OCI-LY3 (cell line): Measurements from ENCODE around the gene IDS.

Source experiments
- EZH2phosphoT487 ChIP-seq: fragments of 200-600 bp; shearing (Covaris generic); IDR thresholded peaks from 2 replicates; pipeline ENCODE4 v1.6.1; 2018; ENCODE audit warnings: antibody characterized with exemption, mixed run types, low read depth
- TF ChIP-seq, protein P1 (sequence below): fragments of 200-600, 300-600 bp; sonication (generic); IDR thresholded peaks from 2 replicates; pipeline ENCODE4 v1.5.1; 2014; ENCODE audit warnings: antibody characterized with exemption, low read length, low read depth

DNA sequence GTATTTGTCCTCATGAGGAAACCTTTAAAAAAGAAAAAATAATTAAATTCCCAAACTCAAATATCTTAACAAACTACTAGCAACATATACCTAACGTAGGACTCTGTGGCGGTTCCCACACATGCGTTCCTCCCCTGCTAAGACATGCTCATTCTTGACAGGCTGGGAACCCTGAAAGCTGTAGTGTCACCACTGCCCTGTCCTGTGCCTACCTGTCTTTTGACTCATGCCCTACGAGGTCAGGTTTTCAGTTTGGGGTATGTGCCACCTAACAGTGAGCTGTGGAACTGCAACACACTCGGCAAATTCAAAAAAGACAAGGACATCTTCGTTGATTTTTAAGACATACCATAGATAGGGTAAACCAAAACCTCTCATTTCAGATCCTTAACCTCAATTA, 17.8 kb downstream of the IDS start:
- no peak for TF ChIP-seq EZH2phosphoT487
- TF ChIP-seq, protein P1, sequence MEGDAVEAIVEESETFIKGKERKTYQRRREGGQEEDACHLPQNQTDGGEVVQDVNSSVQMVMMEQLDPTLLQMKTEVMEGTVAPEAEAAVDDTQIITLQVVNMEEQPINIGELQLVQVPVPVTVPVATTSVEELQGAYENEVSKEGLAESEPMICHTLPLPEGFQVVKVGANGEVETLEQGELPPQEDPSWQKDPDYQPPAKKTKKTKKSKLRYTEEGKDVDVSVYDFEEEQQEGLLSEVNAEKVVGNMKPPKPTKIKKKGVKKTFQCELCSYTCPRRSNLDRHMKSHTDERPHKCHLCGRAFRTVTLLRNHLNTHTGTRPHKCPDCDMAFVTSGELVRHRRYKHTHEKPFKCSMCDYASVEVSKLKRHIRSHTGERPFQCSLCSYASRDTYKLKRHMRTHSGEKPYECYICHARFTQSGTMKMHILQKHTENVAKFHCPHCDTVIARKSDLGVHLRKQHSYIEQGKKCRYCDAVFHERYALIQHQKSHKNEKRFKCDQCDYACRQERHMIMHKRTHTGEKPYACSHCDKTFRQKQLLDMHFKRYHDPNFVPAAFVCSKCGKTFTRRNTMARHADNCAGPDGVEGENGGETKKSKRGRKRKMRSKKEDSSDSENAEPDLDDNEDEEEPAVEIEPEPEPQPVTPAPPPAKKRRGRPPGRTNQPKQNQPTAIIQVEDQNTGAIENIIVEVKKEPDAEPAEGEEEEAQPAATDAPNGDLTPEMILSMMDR = 0 out of 2 replicates have a peak, but pooled peaks have one; percentile 11
